ENCODE measurements around the gene OBSCN.

OBSCN gene

GRCh38 chr1:228320394-228320793 lies 112.5 kb downstream of the OBSCN start:
- DNase-seq (ENCODE audit: low read depth) = no peak

- no peak for DNase-seq (ENCODE audit: low read depth)
Observed at GRCh38 chr1:228321435-228321834, 113.6 kb downstream of the OBSCN start.

DNA sequence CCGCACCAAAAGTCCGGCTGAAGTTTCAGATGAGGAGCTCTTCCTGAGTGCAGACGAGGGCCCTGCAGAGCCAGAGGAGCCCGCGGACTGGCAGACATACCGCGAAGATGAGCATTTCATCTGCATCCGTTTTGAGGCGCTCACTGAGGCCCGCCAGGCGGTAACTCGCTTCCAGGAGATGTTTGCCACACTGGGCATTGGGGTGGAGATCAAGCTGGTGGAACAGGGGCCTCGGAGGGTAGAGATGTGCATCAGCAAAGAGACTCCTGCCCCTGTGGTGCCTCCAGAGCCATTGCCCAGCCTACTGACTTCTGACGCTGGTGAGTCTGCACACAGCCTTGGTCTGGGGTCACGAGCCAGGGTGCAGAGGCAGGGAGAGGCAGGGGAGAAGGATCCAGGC lies 114.1 kb downstream of the OBSCN start:
- no peak for DNase-seq (ENCODE audit: low read depth)

GRCh38 chr1:228323401-228323800 lies 115.6 kb downstream of the OBSCN start:
- DNase-seq (ENCODE audit: low read depth) = no peak

DNA sequence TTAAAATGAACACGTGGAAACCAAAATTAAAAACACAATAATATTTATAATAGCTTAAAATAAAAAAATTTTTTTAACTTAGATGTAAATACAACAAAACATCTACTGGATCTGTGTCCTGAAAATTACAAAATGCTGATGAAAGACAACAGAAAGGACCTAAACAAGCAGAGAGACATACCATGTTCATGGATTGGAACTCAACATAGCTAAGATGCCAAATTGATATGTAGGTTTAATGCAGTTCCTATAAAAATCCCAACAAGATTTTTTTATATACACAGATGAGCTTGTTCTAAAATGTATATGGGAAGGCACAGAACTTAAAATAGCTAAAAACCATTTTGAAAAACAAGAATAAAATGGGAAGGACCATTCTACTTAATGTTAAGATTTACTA lies 117.4 kb downstream of the OBSCN start:
- DNase-seq (ENCODE audit: low read depth) = no peak

DNA sequence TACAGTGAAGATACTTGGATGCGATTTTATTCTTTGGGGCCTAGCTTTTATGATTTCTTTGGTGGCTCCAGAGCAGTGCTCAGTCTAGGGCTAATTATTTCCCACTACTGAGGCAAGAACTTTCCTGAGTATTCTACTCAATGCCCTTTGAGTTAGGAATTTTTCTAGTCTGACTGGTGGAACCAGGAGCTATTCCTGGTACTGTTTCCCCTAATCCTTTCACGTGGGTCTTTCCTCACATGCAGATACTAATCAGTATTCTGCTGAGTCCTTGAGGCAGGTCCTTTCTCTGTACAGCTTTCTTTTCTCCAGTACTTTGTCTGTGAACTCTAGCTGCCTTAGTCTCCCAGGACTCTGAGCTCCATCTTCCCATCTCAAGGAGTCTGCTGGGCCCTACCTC lies 122.0 kb downstream of the OBSCN start:
- no peak for DNase-seq (ENCODE audit: low read depth)

GRCh38 chr1:228332797-228333738 lies 125.2 kb downstream of the OBSCN start:
- DNase-seq (ENCODE audit: low read depth) = no peak

GRCh38 chr1:228333739-228334115 lies 125.9 kb downstream of the OBSCN start:
- DNase-seq (ENCODE audit: low read depth) = no peak

DNA sequence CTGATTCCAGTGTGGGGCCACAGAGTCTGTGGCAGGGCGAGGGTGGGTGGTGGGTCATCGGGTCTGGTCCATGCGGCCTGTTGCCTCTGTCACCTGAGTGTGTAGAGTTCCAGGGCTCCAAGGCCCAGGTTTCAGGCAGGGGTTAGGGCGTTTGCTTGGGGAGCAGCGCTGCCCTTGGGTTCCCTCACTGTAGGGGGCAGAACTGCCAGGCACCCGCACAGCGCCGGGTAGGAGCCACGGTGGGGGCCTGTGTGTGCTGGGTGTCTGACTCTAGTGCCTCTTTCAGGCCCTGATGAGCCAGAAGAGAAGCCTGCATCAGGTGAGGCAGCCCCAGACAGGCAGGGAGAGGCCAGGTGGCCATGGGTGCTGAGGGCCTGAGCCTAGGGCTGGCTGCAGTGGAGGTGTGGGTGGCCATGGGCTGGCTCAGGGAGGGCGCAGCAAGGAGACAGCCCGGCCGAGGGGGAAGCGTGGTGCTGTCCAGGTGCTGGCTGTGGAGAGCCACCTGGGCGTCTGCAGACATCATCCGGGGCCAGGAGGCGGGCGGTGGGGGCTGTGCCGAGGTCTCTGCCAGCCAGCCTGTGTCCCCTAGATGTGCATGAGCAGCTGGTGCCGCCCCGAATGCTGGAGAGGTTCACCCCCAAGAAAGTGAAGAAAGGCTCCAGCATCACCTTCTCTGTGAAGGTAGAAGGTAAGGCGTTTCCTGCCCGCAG lies 126.5 kb downstream of the OBSCN start:
- no peak for DNase-seq (ENCODE audit: low read depth)

- DNase-seq (ENCODE audit: low read depth) = no peak
Observed at GRCh38 chr1:228334954-228335353, 127.1 kb downstream of the OBSCN start.

- DNase-seq (ENCODE audit: low read depth) = no peak
Observed at GRCh38 chr1:228335406-228336307, 127.8 kb downstream of the OBSCN start.

DNA sequence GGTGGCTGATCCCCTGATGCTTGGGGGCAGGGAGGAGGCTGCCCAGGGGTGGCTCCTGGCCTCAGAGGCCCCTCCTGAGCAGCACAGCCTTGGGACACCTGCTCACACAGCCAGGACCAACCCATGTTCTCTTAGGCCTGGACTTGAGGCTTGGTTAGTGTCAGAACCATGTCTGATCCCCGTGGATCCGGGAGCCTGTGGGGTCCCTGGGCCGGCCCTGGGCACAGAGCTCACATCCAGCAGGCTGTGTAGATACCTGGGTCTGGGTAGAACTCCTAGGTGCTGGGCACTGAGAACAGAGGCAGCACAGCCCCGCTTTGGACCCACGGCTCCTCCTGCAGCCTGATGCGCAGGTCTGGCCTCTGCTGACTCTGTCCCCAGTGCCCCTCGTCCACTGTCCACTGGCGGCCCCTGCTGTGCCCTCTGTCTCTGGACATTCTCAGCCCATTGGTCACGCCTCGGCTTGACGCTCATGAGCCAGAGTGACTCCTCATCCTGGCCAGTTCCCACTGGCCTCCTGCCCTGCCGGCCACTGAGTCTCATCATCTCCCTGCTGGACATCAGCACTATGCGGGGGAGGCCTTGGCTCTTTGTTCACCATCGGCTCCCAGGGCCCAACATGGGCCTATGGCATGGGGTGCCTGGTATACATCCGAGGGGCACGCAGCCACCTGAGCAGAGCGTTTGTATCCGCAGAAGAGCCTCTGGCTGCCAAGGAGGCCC lies 128.6 kb downstream of the OBSCN start:
- DNase-seq (ENCODE audit: low read depth) = no peak

DNA sequence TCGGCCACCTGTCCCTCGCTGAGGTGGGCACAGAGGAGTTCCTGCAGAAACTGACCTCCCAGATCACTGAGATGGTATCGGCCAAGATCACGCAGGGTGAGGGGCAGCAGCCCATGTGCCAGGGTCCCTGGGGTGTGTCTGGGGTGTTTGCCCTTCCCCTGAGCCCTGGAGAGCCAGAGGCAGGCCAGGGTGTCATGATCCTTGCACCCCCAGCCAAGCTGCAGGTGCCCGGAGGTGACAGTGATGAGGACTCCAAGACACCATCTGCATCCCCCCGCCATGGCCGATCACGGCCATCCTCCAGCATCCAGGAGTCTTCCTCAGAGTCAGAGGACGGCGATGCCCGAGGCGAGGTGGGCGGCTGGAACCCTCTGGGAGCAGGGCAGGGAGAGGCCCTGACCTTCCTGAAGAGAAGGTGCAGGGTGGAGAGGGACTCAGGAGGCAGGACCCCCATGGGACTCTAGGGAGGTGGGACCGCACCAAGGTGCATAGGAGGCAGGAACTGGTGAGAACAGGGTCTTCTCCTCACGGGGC lies 129.3 kb downstream of the OBSCN start:
- DNase-seq (ENCODE audit: low read depth) = no peak

GRCh38 chr1:228337711-228338520 lies 130.1 kb downstream of the OBSCN start:
- DNase-seq (ENCODE audit: low read depth) = no peak

GRCh38 chr1:228338521-228339051 lies 130.7 kb downstream of the OBSCN start:
- DNase-seq (ENCODE audit: low read depth) = no peak

DNA sequence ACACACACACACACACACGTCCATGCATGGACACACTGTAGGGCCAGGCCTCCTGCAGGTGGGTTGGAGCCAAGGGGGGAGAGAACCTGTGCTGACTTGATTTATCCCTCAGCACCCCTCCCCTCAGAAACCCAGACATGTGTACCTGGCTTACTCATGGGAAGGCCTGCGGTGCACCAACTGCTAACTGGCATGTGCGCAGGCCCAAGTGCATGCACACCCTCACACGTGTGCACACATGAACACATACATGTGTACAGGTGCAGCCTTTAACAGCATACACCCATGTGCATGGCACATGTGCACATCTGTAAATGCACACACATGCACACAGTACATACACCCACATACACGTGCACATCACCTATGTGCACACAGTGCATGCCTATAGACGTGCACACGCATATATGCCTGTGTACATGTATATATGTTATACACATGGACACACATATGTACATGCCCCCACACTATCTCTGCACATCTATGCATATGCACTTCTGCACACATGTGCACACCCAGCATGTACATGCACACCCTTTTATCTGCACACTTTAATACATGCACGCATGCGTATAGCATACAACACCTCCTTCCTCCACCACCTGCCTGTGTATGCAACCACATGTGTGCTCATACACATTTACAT lies 131.3 kb downstream of the OBSCN start:
- no peak for DNase-seq (ENCODE audit: low read depth)

DNA sequence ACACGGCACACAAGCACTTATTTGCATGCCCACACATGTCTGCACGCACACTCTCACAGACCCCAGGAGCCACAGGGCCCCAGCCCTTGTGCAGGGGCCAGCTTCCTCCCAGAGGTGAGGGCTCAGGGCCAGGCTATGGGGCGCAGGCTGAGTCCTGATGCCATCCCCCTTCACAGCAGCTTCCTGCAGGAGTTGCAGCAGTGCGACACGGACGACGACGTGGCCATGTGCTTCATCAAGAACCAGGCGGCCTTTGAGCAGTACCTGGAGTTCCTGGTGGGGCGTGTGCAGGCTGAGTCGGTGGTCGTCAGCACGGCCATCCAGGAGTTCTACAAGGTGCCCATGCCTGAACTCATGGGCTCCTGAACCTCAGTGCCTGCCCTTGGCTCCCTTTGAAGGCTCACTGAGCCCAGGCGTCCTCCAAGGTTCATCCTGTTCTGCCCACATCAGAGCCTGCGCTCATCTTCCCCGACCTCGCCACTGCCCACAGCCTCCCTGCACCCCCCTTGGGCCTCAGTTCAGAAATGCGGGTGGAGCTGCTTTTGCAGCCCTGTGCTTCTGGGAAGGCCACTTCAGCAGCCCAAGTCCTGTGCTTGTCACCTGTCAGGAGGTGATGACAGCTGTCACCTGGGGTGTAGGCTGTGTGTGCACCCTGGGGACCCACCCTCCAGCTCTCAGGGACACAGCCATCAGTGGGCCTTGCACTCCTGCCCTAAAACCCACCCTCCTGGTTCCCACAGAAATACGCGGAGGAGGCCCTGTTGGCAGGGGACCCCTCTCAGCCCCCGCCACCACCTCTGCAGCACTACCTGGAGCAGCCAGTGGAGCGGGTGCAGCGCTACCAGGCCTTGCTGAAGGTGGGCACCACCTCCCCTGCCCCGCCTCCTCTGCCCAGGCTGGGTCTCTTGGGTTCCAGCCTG lies 132.2 kb downstream of the OBSCN start:
- no peak for DNase-seq (ENCODE audit: low read depth)

DNA sequence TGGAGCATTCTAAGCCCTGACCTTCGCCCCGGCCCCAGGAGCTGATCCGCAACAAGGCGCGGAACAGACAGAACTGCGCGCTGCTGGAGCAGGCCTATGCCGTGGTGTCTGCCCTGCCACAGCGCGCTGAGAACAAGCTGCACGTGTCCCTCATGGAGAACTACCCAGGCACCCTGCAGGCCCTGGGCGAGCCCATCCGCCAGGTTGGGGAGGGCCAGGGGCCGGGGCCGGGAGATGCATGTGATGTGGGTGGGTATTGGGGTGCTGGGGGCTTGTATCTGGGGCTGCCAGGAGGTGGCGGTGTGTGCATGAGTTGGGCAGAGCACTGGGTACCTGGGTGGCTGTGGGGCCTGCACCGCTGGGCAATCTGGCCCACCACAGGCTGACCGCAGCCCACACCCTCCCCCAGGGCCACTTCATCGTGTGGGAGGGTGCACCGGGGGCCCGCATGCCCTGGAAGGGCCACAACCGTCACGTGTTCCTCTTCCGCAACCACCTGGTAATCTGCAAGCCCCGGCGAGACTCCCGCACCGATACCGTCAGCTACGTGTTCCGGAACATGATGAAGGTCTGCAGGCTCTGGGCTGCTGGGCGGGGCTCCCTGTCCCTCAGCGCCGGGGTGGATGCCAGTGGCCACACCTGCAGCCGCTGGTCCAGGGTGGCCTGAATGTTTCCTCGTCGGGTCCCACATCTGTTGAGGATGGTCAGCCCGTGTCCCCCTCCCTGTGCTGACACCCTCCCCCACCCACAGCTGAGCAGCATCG lies 133.0 kb downstream of the OBSCN start:
- DNase-seq (ENCODE audit: low read depth) = no peak
